GM12878 (cell line): ENCODE data around the gene SPATA6. TPM values are rescaled to one million over a fixed set of nuclear protein-coding genes. Genes with fewer than 3 reads are reported as not detected.

Experiments used
- ATAC-seq: fragments of 200-7000 bp; cut with Tn5 transposase; 3 replicates; pipeline ENCODE4 v1.9.1; 2020; ENCODE audit warnings: mild to moderate bottlenecking, moderate library complexity
- BruUV-seq: library from RNA; stranded (reverse); fragments of 400-500 nt; replicated peaks from 2 replicates; lab custom pipeline; 2021; lab: Mats Ljungman, UMichigan
- CTCF ChIA-PET: fragments of 300-600 bp; sonication (Branson Sonifier 250); formaldehyde crosslinking; extraction: SDS; loops from one replicate; lab custom pipeline; 2021; ENCODE audit warnings: inconsistent platforms; lab: Yijun Ruan, JAX
- POLR2A ChIA-PET: fragments of 350-600 bp; formaldehyde crosslinking; extraction: SDS; loops from one replicate; lab custom pipeline; 2021; ENCODE audit warnings: inconsistent platforms; lab: Charles Lee
- RAD21 ChIA-PET: fragments of 300-600 bp; sonication (Branson Sonifier 250); formaldehyde crosslinking; loops from one replicate; lab custom pipeline; 2023; ENCODE audit warnings: antibody characterized with exemption; ENCODE audit not compliant: unreplicated experiment; lab: Charles Lee
- SMC1A ChIA-PET: fragments of 300-600 bp; sonication (Branson Sonifier 250); formaldehyde crosslinking; loops from one replicate; lab custom pipeline; 2023; ENCODE audit not compliant: unreplicated experiment, uncharacterized antibody; lab: Charles Lee
- DNase-seq: peaks from one replicate; pipeline ENCODE4 v3.0.0-alpha.2; 2011; ENCODE audit warnings: low read depth, low spot score
- FAIRE-seq: peaks from 3 replicates; lab custom pipeline; 2011; peaks lifted over from hg19 to GRCh38; lab: Jason Lieb, UNC
- H2AFZ ChIP-seq: 2 replicates; pipeline ENCODE4 v1.6.0; 2011; ENCODE audit warnings: low read depth, low read length, control low read depth; ENCODE audit not compliant: control insufficient read depth
- H3K27ac ChIP-seq: 2 replicates; pipeline ENCODE4 v1.5.1; 2011; ENCODE audit warnings: control low read depth; ENCODE audit not compliant: control insufficient read depth, insufficient read depth
- H3K27me3 ChIP-seq, 2 experiments: replicated peaks in 1 of 2; 2 replicates each; pipeline versions ENCODE4 v1.6.0 to v1.6.1; 2011; ENCODE audit warnings: low read length in 1 of 2; ENCODE audit not compliant: control insufficient read depth in 2 of 2, insufficient read depth in 2 of 2
- H3K36me3 ChIP-seq, 2 experiments: 2 replicates each; pipeline ENCODE4 v1.5.1; 2011; ENCODE audit warnings: low read length in 1 of 2; ENCODE audit not compliant: control insufficient read depth in 2 of 2, insufficient read depth in 2 of 2
- H3K4me1 ChIP-seq: 2 replicates; pipeline ENCODE4 v1.6.1; 2011; ENCODE audit warnings: mild to moderate bottlenecking, low read length, moderate library complexity, mixed read lengths; ENCODE audit not compliant: control insufficient read depth, insufficient read depth
- H3K4me2 ChIP-seq: 2 replicates; pipeline ENCODE4 v1.6.0; 2011; ENCODE audit warnings: control low read depth; ENCODE audit not compliant: control insufficient read depth, insufficient read depth
- H3K4me3 ChIP-seq: fragments of 200-600 bp; sonication (generic); 2 replicates; pipeline ENCODE4 v1.5.1; 2016
- H3K79me2 ChIP-seq: 2 replicates; pipeline ENCODE4 v1.6.0; 2011; ENCODE audit warnings: low read length; ENCODE audit not compliant: control insufficient read depth, insufficient read depth
- H3K9ac ChIP-seq: 2 replicates; pipeline ENCODE4 v1.8.0; 2011; ENCODE audit warnings: low read length, control low read depth, mixed read lengths; ENCODE audit not compliant: control insufficient read depth, insufficient read depth
- H3K9me3 ChIP-seq: replicated peaks from 3 replicates; pipeline ENCODE4 v1.5.1; 2011; ENCODE audit warnings: mild to moderate bottlenecking, low read length; ENCODE audit not compliant: control insufficient read depth, insufficient read depth
- H4K20me1 ChIP-seq: 2 replicates; pipeline ENCODE4 v1.6.0; 2011; ENCODE audit not compliant: control insufficient read depth, insufficient read depth
- BHLHE40 ChIP-seq, 2 experiments: fragments of 450-650 bp in 1 of 2; IDR thresholded peaks; 2 replicates each; pipeline ENCODE4 v1.6.1; 2011 to 2017; ENCODE audit warnings: low read depth in 2 of 2, borderline replicate concordance in 1 of 2, improper control_type of control experiment in 1 of 2, low read length in 1 of 2, mild to moderate bottlenecking in 1 of 2
- CBFB ChIP-seq: IDR thresholded peaks from 2 replicates; pipeline ENCODE4 v1.6.1; 2016; ENCODE audit warnings: antibody characterized with exemption, low read depth
- JUNB ChIP-seq: IDR thresholded peaks from 2 replicates; pipeline ENCODE4 v1.6.1; 2016; ENCODE audit warnings: antibody characterized with exemption, mild to moderate bottlenecking
- PBX3 ChIP-seq: IDR thresholded peaks from 2 replicates; pipeline ENCODE4 v1.6.1; 2011; ENCODE audit warnings: mild to moderate bottlenecking, low read depth, low read length, moderate library complexity; ENCODE audit not compliant: insufficient replicate concordance
- RCOR1 ChIP-seq: conservative IDR thresholded peaks from 2 replicates; pipeline ENCODE4 v1.6.1; 2012; ENCODE audit warnings: low read depth, low read length, improper control_type of control experiment
- REST ChIP-seq: IDR thresholded peaks from 2 replicates; pipeline ENCODE4 v1.6.1; 2012; ENCODE audit warnings: mild to moderate bottlenecking, low read depth, low read length
- SUPT20H ChIP-seq: IDR thresholded peaks from 2 replicates; pipeline ENCODE4 v1.6.1; 2011; ENCODE audit warnings: low read depth, mild to moderate bottlenecking, low read length, moderate library complexity, borderline replicate concordance; ENCODE audit not compliant: control insufficient read depth
- in situ Hi-C: fragments of 300-500 bp; cut with MboI; formaldehyde crosslinking; loops from 9 replicates; pipeline ENCODE4 v1.14.3; 2018; ENCODE audit warnings: mixed read lengths
- intact Hi-C: fragments of 100-400 bp; cut with micrococcal nuclease; formaldehyde crosslinking; loops from one replicate; pipeline ENCODE4 v1.14.2; 2022; ENCODE audit not compliant: unreplicated experiment
- polyA plus RNA-seq, 11 experiments: library from polyadenylated mRNA; depleted of rRNA in 4 of 11; unstranded in 6 of 11; stranded (reverse) in 5 of 11; fragments of >200 nt; fragmentation: Nextera tagmentation in 4 of 11; fragmentation: Illumina TruSeq in 1 of 11; extraction: Ambion mirVana in 4 of 11; extraction: Trizol in 1 of 11; gene quantifications; 1 replicate in 1 of 11; 2 replicates in 10 of 11; pipeline versions ENCODE4 v1.2.1 to v1.2.3, GENCODE V29; 2011 to 2016; ENCODE audit warnings: inconsistent platforms in 2 of 11, missing spikeins in 2 of 11, low read depth in 1 of 11
- total RNA-seq, 4 experiments: library from RNA; depleted of rRNA in 3 of 4; stranded (reverse); fragments of >200 nt in 3 of 4; fragmentation: Illumina TruSeq in 1 of 4; extraction: Trizol in 1 of 4; gene quantifications; 2 replicates each; pipeline versions ENCODE4 v1.2.1 to v1.2.3, GENCODE V29; 2013 to 2021
- TF ChIP-seq, protein P1 (sequence below): fragments of 450-650 bp; IDR thresholded peaks from 2 replicates; pipeline ENCODE4 v1.6.1; 2016; ENCODE audit warnings: mild to moderate bottlenecking, moderate library complexity, borderline replicate concordance

Gene SPATA6
- total and polyA plus RNA-seq, 10 of the 15 experiments (the other 5 are each of a cell fraction or from before 2014, with no cell fraction given) = 0.29 TPM; not detected in 9

- TF ChIP-seq, protein P1, sequence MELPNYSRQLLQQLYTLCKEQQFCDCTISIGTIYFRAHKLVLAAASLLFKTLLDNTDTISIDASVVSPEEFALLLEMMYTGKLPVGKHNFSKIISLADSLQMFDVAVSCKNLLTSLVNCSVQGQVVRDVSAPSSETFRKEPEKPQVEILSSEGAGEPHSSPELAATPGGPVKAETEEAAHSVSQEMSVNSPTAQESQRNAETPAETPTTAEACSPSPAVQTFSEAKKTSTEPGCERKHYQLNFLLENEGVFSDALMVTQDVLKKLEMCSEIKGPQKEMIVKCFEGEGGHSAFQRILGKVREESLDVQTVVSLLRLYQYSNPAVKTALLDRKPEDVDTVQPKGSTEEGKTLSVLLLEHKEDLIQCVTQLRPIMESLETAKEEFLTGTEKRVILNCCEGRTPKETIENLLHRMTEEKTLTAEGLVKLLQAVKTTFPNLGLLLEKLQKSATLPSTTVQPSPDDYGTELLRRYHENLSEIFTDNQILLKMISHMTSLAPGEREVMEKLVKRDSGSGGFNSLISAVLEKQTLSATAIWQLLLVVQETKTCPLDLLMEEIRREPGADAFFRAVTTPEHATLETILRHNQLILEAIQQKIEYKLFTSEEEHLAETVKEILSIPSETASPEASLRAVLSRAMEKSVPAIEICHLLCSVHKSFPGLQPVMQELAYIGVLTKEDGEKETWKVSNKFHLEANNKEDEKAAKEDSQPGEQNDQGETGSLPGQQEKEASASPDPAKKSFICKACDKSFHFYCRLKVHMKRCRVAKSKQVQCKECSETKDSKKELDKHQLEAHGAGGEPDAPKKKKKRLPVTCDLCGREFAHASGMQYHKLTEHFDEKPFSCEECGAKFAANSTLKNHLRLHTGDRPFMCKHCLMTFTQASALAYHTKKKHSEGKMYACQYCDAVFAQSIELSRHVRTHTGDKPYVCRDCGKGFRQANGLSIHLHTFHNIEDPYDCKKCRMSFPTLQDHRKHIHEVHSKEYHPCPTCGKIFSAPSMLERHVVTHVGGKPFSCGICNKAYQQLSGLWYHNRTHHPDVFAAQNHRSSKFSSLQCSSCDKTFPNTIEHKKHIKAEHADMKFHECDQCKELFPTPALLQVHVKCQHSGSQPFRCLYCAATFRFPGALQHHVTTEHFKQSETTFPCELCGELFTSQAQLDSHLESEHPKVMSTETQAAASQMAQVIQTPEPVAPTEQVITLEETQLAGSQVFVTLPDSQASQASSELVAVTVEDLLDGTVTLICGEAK = no peak
Measured at GRCh38 chr1:48362901-48363300, 109.1 kb downstream of the SPATA6 start (continued).

- Histone ChIP-seq H3K4me1 (no peaks in the 10 kb centered on the region), H3K4me2 (no peak overlapping the region), H3K9me3 (no peaks in the 10 kb centered on the region), H4K20me1 (no peaks in the 10 kb centered on the region), H3K4me3 (no peak overlapping the region), H2AFZ (no peak overlapping the region), H3K79me2 (no peaks in the 10 kb centered on the region), H3K27ac (no peak overlapping the region), H3K27me3 (no peaks in the 10 kb centered on the region), H3K36me3 (no peaks in the 10 kb centered on the region), H3K9ac (no peak overlapping the region)
- ChIA-PET POLR2A (no interaction called here), SMC1A (no interaction called here), RAD21 (no interaction called here), CTCF (no interaction called here)
- FAIRE-seq (no peak), DNase-seq (no peak), ATAC-seq (no peak)
- no peak for TF ChIP-seq JUNB
- no peak for TF ChIP-seq RCOR1
- no peak for TF ChIP-seq REST
- no peak for TF ChIP-seq BHLHE40 (IDR thresholded peaks at IDR 0.05; ENCODE audit: borderline replicate concordance in 1 of 2, low read depth in 2 of 2, low read length in 1 of 2)
- TF ChIP-seq PBX3 = no peak
- TF ChIP-seq CBFB = no peak
- no peak for TF ChIP-seq SUPT20H
- in situ Hi-C loops = no loop called here
- intact Hi-C loops = no loop called here
- BruUV-seq = no TSS peak
Measured at GRCh38 chr1:48356901-48357300, 115.1 kb downstream of the SPATA6 start.
